Pancreas (tissue), 10 donors: Measurements from ENCODE around the gene PTN. TPM values are rescaled to one million over a fixed set of nuclear protein-coding genes. Genes with fewer than 3 reads are reported as not detected.

Experiments used
- ATAC-seq, 4 donors: fragments of 200-7000 bp; cut with Tn5 transposase; one replicate each; pipeline versions ENCODE4 v1.8.0 to v1.9.1; 2020; ENCODE audit warnings: mild to moderate bottlenecking in 4 of 4, moderate library complexity in 4 of 4
- DNase-seq, 6 donors: peaks; one replicate each; pipeline ENCODE4 v3.0.0-alpha.2; 2020
- FAIRE-seq: peaks from 2 replicates; lab custom pipeline; 2012; peaks lifted over from hg19 to GRCh38; lab: Jason Lieb, UNC
- H3K27ac ChIP-seq, 4 donors: fragments of 200-600 bp; sonication (generic); 1 replicate in 3 of 4; 2 replicates in 1 of 4; pipeline versions ENCODE4 v1.5.0 to v1.8.0; 2020
- H3K27me3 ChIP-seq, 4 donors: fragments of 200-600 bp; one replicate each; pipeline ENCODE4 v1.8.0; 2021
- H3K36me3 ChIP-seq, 3 donors: fragments of 200-600 bp; sonication (generic) in 1 of 3; one replicate each; pipeline versions ENCODE4 v1.5.0 to v1.8.0; 2020 to 2021
- H3K4me1 ChIP-seq, 3 donors: fragments of 200-600 bp; one replicate each; pipeline ENCODE4 v1.8.0; 2021
- H3K4me3 ChIP-seq, 4 donors: fragments of 200-600 bp; sonication (generic) in 2 of 4; one replicate each; pipeline versions ENCODE4 v1.5.0 to v1.8.0; 2020 to 2021
- H3K9me3 ChIP-seq, 4 donors: fragments of 200-600 bp; one replicate each; pipeline ENCODE4 v1.8.0; 2021
- CTCF ChIP-seq, 4 donors: fragments of 200-600 bp; sonication (generic) in 3 of 4; IDR thresholded peaks; one replicate each; pipeline versions ENCODE4 v1.5.0 to v1.8.0; 2021; ENCODE audit warnings: antibody characterized with exemption in 4 of 4
- WGBS, 2 donors: extraction: QIAGEN DNeasy Blood & Tissue Kit; methylation state at CpG; one replicate each; pipeline ENCODE4 v1.1.7; 2013; 5-methylcytosine and 5-hydroxymethylcytosine counted together
- intact Hi-C, 3 donors: fragments of 100-400 bp; cut with DNase I; formaldehyde crosslinking; loops; one replicate each; pipeline versions ENCODE4 v1.11.1 to v1.14.2; 2022
- polyA plus RNA-seq, 2 donors: library from polyadenylated mRNA; stranded (reverse); fragments of 200-250 nt; gene quantifications; one replicate each; pipeline ENCODE4 v1.2.3, GENCODE V29; 2013
- total RNA-seq, 6 donors: library from RNA; stranded (reverse); fragmentation: NEBNext Ultra II Directional in 4 of 6; extraction: Animal tissue kit (Norgen Biotek cat#: 25700) in 4 of 6; gene quantifications; one replicate each; pipeline versions ENCODE4 v1.2.1 to v1.2.4, GENCODE V29; 2021 to 2023
- donor health status: healthy with polysubstance abuse.
- donor health status: DM: no; HTN: no; CAD: no; lungs with moderate emphysema.
- donor health status: DM: no; HTN: no; CAD: no.
- donor health status: control.
- donor health status: control.
- donor health status: Bipolar disorder and iron deficiency.
- donor health status: DM: yes; HTN: yes; CAD: no.
- donor health status: DM: no; HTN: no; CAD: no.
- donor health status: DM: no; HTN: no; CAD: no.
- donor health status: DM: yes; HTN: yes; CAD: no.

PTN gene
- total and polyA plus RNA-seq, 8 donors, result 0.35 to 1.8 (median 0.47) TPM

DNA sequence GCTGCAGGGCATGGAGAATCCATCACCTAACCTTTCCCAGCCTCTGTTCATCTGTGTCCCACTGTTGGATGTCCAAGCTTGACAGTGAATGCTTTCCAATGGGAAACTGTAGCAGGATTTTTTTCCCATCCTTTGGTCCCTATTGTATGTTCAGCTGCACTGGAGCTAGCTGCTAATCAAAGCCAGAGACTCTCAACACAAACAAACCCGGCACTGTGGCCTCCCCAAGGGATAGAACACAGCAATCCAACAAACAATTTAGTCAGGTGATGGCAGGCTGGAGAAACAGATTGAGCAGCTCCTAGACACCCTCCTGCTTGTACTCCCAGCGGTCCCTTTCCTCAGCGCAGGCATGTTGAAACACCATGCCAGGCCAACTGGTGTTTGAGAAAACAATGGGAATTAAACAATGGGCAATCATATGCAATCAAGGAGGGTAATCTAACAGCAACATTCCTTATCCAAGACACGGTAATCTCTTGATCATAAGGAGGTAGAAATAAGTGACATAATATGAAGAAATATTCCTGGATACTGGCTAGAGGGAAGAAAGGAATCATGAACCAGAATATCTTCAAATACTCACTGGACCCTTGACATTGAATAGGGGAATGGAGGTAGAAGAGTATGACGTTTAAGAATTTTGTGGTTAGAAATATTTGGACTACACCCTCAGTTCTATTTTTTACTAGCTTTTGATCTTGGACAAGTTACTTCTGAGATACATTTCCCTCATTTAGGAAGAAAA is 15.0 kb downstream of the PTN start:
- FAIRE-seq, result no peak

DNA sequence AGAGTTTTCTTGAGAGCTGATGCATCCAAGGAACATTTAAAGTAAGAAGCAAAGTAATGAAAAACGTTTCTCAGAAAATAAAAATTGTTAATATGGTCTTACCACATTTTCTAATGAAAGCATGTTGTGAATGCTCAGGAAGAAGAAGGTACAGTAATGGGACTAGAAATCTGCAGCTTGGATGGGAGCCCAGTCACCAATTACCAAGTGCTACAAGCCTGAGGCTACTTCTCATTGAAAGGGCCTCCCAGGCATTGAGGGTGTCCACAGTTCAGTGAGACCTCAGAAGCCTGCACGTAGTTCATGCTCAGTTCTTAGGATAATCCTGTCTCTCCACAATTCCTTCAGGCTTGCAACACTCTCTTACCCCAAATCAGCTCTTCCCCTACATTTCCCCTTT is 17.6 kb downstream of the PTN start:
- intact Hi-C loops, result no loop called here
- ATAC-seq (no peak), DNase-seq (no peak), FAIRE-seq (no peak)
- TF ChIP-seq CTCF (IDR thresholded peaks at IDR 0.05), result no peak
- Histone ChIP-seq H3K9me3 (no peaks in the 10 kb centered on the region), H3K4me1 (no peaks in the 10 kb centered on the region), H3K4me3 (no peak overlapping the region), H3K36me3 (no peaks in the 10 kb centered on the region), H3K27me3 (no peaks in the 10 kb centered on the region), H3K27ac (no peak overlapping the region)
- 41 to 46% methylated on average over 2 of the region's 2 CpGs for WGBS, 2 donors

More for the DNA sequence above, 15.0 kb downstream of the PTN start:
- Histone ChIP-seq H3K4me3 (no peak overlapping the region), H3K27ac (no peak overlapping the region), H3K27me3 (no peaks in the 10 kb centered on the region), H3K36me3 (no peaks in the 10 kb centered on the region), H3K9me3 (no peaks in the 10 kb centered on the region), H3K4me1 (no peaks in the 10 kb centered on the region)
- DNase-seq, result no peak
- 35 to 37% methylated on average over 5 of the region's 5 CpGs for WGBS, 2 donors
- intact Hi-C loops, result no loop called here
- TF ChIP-seq CTCF (IDR thresholded peaks at IDR 0.05), result no peak
- ATAC-seq, result no peak

DNA sequence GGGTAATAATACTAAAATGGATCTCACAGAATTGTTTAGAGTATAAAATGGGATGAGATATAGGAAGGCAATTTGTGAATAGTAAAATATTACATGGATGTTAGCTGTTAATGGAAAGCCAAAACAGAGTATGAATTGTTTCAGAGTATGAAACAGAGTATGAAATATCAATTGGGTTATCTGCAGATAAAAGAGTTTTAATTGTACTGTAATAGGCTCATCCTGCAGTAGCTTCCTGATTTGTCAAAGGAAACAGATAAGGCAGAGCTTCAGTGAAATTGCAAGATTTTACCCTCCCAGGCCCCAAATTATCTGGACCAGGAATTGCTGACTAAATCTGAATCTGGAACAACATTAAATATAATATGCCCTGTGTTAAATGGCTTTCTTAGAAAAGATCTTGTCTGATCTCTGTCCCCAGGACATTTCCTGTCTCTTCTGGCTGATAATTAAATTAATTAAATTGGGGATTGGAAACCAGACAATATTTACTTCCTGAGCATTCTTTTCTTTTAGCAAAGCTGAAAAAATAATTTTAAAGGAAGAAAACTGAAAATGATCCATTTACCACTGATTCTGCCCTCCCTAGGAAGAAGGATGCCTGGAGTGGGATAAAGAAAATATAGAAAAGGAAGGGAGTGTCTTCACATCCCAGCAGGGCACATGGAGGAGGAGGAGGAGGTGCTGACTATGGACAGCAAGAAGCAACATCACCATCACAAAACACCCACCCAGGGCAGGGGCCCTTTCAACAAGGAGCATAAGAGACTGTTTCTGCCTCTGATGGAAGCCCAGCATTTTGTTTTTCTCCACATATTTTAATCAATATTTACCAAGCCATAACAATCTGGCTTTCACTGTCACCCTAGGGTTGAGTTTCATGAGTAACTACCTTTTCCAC is 18.5 kb downstream of the PTN start:
- Histone ChIP-seq H3K27ac (no peak overlapping the region), H3K4me1 (no peaks in the 10 kb centered on the region), H3K9me3 (no peaks in the 10 kb centered on the region), H3K27me3 (no peaks in the 10 kb centered on the region), H3K36me3 (no peaks in the 10 kb centered on the region), H3K4me3 (no peak overlapping the region)
- FAIRE-seq (no peak), DNase-seq (no peak), ATAC-seq (no peak)
- intact Hi-C loops, result no loop called here
- TF ChIP-seq CTCF (IDR thresholded peaks at IDR 0.05), result no peak

- ATAC-seq (no peak), FAIRE-seq (no peak)
These were observed 26.7 kb downstream of the PTN start for GRCh38 chr7:137316648-137317353.

More at GRCh38 chr7:137316648-137317353, 26.7 kb downstream of the PTN start:
- 70 to 73% methylated on average over 9 of the region's 9 CpGs for WGBS, 2 donors
- intact Hi-C loops, result no loop called here
- no peaks in the 10 kb centered on the region for H3K4me1 ChIP-seq
- H3K36me3 ChIP-seq, result no peaks in the 10 kb centered on the region
- no peaks in the 10 kb centered on the region for H3K9me3 ChIP-seq
- TF ChIP-seq CTCF (IDR thresholded peaks at IDR 0.05), result no peak
- H3K27me3 ChIP-seq, result no peaks in the 10 kb centered on the region
- no peak overlapping the region for H3K4me3 ChIP-seq
- H3K27ac ChIP-seq, result no peak overlapping the region
- no peak for DNase-seq
